Upper lobe of left lung (tissue), 6 donors: ENCODE results near the gene SNX15. TPM values are rescaled to one million over a fixed set of nuclear protein-coding genes. Genes with fewer than 3 reads are reported as not detected.

Source experiments
- ATAC-seq, 2 donors: fragments of 200-7000 bp; cut with Tn5 transposase; one replicate each; pipeline ENCODE4 v1.9.1; 2022; ENCODE audit warnings: mild to moderate bottlenecking in 2 of 2, moderate library complexity in 2 of 2; ENCODE audit not compliant: low FRiP score in 2 of 2
- DNase-seq, 2 donors: peaks; one replicate each; pipeline ENCODE4 v3.0.0-alpha.2; 2019 to 2020
- H3K27ac ChIP-seq, 4 donors: fragments of 200-600 bp; sonication (generic); one replicate each; pipeline ENCODE4 v1.5.1; 2016 to 2019
- H3K27me3 ChIP-seq, 4 donors: fragments of 200-600 bp; sonication (generic); one replicate each; pipeline ENCODE4 v1.5.1; 2017 to 2019
- H3K36me3 ChIP-seq, 4 donors: fragments of 200-600 bp; sonication (generic); one replicate each; pipeline ENCODE4 v1.5.1; 2016 to 2019
- H3K4me1 ChIP-seq, 4 donors: fragments of 200-600 bp; sonication (generic); one replicate each; pipeline ENCODE4 v1.5.1; 2018 to 2019
- H3K4me3 ChIP-seq, 4 donors: fragments of 200-600 bp; sonication (generic); one replicate each; pipeline ENCODE4 v1.5.1; 2017 to 2019; ENCODE audit warnings: mild to moderate bottlenecking in 2 of 4, moderate library complexity in 1 of 4
- H3K9me3 ChIP-seq, 4 donors: fragments of 200-600 bp; sonication (generic); one replicate each; pipeline ENCODE4 v1.5.1; 2018 to 2019
- CTCF ChIP-seq, 6 experiments: fragments of 450-650 bp in 4 of 6; fragments of 200-600 bp in 2 of 6; sonication (generic) in 2 of 6; IDR thresholded peaks; one replicate each; pipeline ENCODE4 v1.5.1; 2016 to 2019; ENCODE audit warnings: antibody characterized with exemption in 6 of 6
- EP300 ChIP-seq, 4 donors: sonication (generic); formaldehyde crosslinking; IDR thresholded peaks; one replicate each; pipeline ENCODE4 v1.5.1; 2017; ENCODE audit warnings: antibody characterized with exemption in 4 of 4, control low read depth in 2 of 4
- POLR2A ChIP-seq, 4 donors: fragments of 450-650 bp; IDR thresholded peaks; one replicate each; pipeline ENCODE4 v1.5.1; 2016 to 2017; ENCODE audit warnings: antibody characterized with exemption in 4 of 4, mild to moderate bottlenecking in 2 of 4
- POLR2AphosphoS5 ChIP-seq, 2 donors: sonication (generic); formaldehyde crosslinking; IDR thresholded peaks; one replicate each; pipeline ENCODE4 v1.5.1; 2017; ENCODE audit warnings: antibody characterized with exemption in 2 of 2
- WGBS, 2 donors: methylation state at CpG; one replicate each; pipeline ENCODE4 v1.1.5; 2017 to 2018; 5-methylcytosine and 5-hydroxymethylcytosine counted together
- total RNA-seq, 6 donors: library from RNA; depleted of rRNA in 4 of 6; stranded (reverse); fragments of >200 nt in 4 of 6; gene quantifications; one replicate each; pipeline versions ENCODE4 v1.1.0 to v1.2.1, GENCODE V29; 2016 to 2021
- donor health status: DM: no; HTN: no; CAD: no; lungs with moderate emphysema.
- donor health status: DM: no; HTN: yes; CAD: no; lungs with severe emphysema.

SNX15 gene
- total RNA-seq, 6 donors from 2014 or later = 14.7 to 32.1 (median 21.2) TPM

GRCh38 chr11:65035579-65035978 is 8.3 kb downstream of the SNX15 start:
- peaks cover 10 to 77% (median 53%) of the 10 kb centered on the region in 4 donors for H3K36me3 ChIP-seq
- H3K27ac ChIP-seq = no peak overlapping the region
- whole genome bisulfite sequencing, 2 donors = 83 to 86% methylated on average over 9 to 11 of the region's 11 CpGs

DNA sequence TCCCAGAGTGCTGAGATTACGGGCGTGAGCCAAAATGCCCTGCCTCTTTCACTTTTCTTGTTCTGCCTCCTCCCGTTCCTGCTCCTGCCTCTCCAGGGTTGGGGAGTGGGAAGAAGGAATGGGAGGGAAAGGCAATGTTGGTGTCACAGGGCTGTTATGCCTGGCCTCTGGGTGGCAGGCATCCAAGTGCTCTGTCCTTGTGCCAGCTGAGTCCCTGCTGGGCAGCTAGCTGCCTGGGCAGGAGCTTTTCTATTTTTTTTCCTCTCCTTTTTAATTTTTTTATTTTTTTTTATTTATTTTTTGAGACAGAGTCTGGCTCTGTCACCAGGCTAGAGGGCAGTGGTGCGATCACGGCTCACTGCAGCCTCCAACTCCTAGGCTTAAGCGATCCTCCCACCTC is 9.7 kb downstream of the SNX15 start:
- Histone ChIP-seq H3K4me3 (no peak overlapping the region), H3K4me1 (peaks cover 4 to 22% (median 10%) of the 10 kb centered on the region in 4 donors), H3K27ac (no peak overlapping the region), H3K9me3 (no peaks in the 10 kb centered on the region), H3K36me3 (peaks cover 10 to 73% (median 52%) of the 10 kb centered on the region in 4 donors), H3K27me3 (no peaks in the 10 kb centered on the region)
- WGBS, 2 donors = 76 to 84% methylated on average over 6 of the region's 6 CpGs
- peak in 1 of 2 donors; percentile 73 for DNase-seq
- no peak for ATAC-seq
- TF ChIP-seq POLR2AphosphoS5 (IDR thresholded peaks at IDR 0.05) (no peak), CTCF (IDR thresholded peaks at IDR 0.05) (no peak), POLR2A (IDR thresholded peaks at IDR 0.05) (no peak), EP300 (IDR thresholded peaks at IDR 0.05) (no peak)

More at GRCh38 chr11:65035579-65035978, 8.3 kb downstream of the SNX15 start:
- Histone ChIP-seq H3K27me3 (no peaks in the 10 kb centered on the region), H3K9me3 (no peaks in the 10 kb centered on the region), H3K4me3 (no peak overlapping the region), H3K4me1 (peaks cover 0 to 14% (median 5%) of the 10 kb centered on the region in 4 donors)
- DNase-seq (no peak), ATAC-seq (no peak)
- TF ChIP-seq POLR2A (IDR thresholded peaks at IDR 0.05) (no peak), CTCF (IDR thresholded peaks at IDR 0.05) (no peak), POLR2AphosphoS5 (IDR thresholded peaks at IDR 0.05) (no peak), EP300 (IDR thresholded peaks at IDR 0.05) (no peak)

GRCh38 chr11:65040520-65040846 is 13.2 kb downstream of the SNX15 start:
- Histone ChIP-seq H3K36me3 (peaks cover 3 to 53% (median 31%) of the 10 kb centered on the region in 4 donors), H3K27ac (peak overlapping the region; percentile 82 to 94 (median 88)), H3K4me1 (peaks cover 22 to 48% (median 34%) of the 10 kb centered on the region in 4 donors), H3K9me3 (no peaks in the 10 kb centered on the region), H3K4me3 (peak overlapping the region in 3 of 4 donors; percentile 81 to 100 (median 99)), H3K27me3 (no peaks in the 10 kb centered on the region)
- ATAC-seq (no peak), DNase-seq (no peak)
- no peak for TF ChIP-seq POLR2AphosphoS5 (IDR thresholded peaks at IDR 0.05)
- TF ChIP-seq POLR2A (IDR thresholded peaks at IDR 0.05) = no peak
- no peak for TF ChIP-seq CTCF (IDR thresholded peaks at IDR 0.05)
- no peak for TF ChIP-seq EP300 (IDR thresholded peaks at IDR 0.05)
- 26 to 31% methylated on average over 7 of the region's 7 CpGs for WGBS, 2 donors

GRCh38 chr11:65040847-65041622 is 13.8 kb downstream of the SNX15 start, which contains the start of gene SAC3D1:
SAC3D1 (plus strand) TSS chr11:65041210; CDS start chr11:65041293, 83 bp downstream.
- peaks cover 0 to 53% (median 28%) of the 10 kb centered on the region in 4 donors for H3K36me3 ChIP-seq
- peak in 1 of 4 donors; percentile 57 for TF ChIP-seq POLR2A (IDR thresholded peaks at IDR 0.05)
- TF ChIP-seq CTCF (IDR thresholded peaks at IDR 0.05) = peak in 1 of 6 experiments; percentile 42
- no peak for TF ChIP-seq EP300 (IDR thresholded peaks at IDR 0.05)
- peak in 1 of 2 donors; percentile 67 for TF ChIP-seq POLR2AphosphoS5 (IDR thresholded peaks at IDR 0.05)
- peak; percentile 96 to 97 for ATAC-seq

More at GRCh38 chr11:65040847-65041622, 13.8 kb downstream of the SNX15 start, which contains the start of gene SAC3D1:
- H3K27me3 ChIP-seq = no peaks in the 10 kb centered on the region
- H3K27ac ChIP-seq = peak within 1 kb of the TSS; percentile 82 to 94 (median 88)
- WGBS, 2 donors = 0 to 2% methylated on average over 33 to 61 of the region's 91 CpGs
- peak within 1 kb of the TSS; percentile 47 to 100 (median 90) for H3K4me3 ChIP-seq
- DNase-seq = peak; percentile 92 to 95
- peaks cover 22 to 48% (median 34%) of the 10 kb centered on the region in 4 donors for H3K4me1 ChIP-seq
- no peaks in the 10 kb centered on the region for H3K9me3 ChIP-seq
